Brain pericyte (primary cell): ENCODE results near the gene ACKR2.

ENCODE experiments used
- DNase-seq: peaks from one replicate; pipeline ENCODE4 v3.0.0-alpha.2; 2012; ENCODE audit warnings: low read depth, low spot score

Gene ACKR2

DNA sequence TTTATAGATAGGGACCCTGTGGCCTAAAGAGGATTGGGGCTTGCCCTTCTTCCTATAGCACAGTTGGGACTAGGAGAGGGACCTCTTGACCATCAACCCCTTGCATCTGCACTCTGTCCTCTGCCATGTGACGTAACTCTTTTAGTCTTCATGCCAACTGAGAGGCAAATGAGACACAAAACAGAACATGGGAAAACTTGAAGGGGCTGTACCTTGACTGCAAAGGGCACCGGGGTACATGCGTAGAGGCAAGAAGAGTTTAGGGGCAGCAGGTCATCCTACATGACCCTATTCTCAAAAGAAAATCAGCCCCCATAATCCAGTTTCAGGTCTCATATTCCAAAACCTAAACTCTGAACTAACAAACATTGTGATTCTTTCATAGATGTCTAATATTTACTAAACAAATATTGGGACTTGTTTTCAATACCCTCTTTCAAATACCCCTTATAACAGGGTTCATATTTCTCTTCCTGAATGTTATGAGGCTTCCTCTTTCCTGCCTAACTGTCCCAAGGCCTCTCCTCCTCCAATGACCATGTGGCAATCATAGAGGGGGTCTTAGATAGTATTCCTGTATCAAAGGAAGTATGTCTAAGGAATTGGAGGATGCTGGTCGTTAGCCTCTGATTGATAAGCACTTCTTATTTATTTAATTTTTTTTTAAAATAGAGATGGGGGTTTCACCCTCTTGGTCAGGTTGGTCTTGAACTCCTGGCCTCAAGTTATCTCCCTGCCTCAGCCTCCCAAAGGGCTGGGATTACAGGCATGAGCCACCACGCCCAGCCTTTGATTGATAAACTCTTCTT is 20.6 kb downstream of the ACKR2 start:
- DNase-seq: no peak

DNA sequence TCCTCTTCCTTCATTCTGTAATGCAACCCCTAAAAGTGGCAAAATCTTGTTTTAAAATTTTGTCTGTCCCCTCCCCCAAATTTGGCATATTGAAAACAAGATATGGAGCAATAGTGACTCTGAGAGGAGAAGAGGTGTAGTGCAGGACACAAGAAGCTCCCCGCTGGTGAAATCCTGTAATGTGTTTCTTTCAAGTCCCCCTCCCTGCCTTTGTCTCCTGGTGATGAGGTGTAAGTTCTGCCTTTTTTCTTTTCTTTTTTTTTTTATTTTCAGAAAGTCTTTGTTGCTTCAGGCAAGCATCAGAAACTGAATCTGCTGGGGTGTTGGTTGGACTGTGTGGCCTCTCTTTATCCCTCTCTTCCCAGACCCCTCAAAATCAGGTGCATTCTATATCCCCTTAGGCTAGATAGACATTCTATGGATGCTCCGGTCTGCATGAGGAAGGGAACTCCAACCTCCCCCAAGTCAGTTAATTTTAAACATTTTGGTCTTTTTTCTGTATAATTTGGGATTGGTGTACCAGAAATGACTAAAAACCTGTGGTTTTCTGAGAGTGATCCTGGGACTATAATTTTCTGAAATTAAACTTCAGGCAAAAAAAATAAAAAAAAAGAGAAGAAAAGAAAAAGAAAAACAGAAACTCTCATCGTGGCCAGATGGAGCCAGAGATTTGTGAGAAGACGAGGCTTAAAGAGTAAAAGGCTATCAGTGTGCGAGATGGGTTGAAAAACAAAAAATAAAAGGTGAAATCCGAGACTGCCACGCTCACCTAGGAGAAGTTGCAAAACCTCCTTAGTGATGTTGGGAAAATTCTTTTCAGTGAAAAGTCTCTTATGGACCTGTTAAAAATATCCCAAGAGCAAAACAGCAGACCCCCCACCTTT is 21.4 kb downstream of the ACKR2 start:
- no peak for DNase-seq

DNA sequence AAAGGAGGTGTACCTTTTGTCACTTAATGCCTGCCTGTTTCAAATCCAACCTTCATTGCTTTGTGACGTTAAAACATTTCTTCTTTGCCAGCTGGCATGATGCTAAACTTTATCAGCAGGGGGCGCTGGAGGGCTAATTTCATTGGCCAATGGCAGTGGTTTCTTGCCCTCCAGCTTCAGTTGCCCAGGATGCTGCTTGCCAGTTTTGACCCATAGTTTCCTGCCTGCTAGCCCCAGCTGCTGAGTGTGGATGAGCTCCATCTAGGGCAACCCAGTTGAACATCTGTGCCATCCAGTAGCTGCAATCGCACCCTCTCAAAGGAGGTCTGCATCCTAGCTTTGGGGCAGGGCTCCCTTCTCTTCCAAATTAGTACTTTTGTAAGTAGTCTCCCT is 22.1 kb downstream of the ACKR2 start:
- DNase-seq: no peak

DNA sequence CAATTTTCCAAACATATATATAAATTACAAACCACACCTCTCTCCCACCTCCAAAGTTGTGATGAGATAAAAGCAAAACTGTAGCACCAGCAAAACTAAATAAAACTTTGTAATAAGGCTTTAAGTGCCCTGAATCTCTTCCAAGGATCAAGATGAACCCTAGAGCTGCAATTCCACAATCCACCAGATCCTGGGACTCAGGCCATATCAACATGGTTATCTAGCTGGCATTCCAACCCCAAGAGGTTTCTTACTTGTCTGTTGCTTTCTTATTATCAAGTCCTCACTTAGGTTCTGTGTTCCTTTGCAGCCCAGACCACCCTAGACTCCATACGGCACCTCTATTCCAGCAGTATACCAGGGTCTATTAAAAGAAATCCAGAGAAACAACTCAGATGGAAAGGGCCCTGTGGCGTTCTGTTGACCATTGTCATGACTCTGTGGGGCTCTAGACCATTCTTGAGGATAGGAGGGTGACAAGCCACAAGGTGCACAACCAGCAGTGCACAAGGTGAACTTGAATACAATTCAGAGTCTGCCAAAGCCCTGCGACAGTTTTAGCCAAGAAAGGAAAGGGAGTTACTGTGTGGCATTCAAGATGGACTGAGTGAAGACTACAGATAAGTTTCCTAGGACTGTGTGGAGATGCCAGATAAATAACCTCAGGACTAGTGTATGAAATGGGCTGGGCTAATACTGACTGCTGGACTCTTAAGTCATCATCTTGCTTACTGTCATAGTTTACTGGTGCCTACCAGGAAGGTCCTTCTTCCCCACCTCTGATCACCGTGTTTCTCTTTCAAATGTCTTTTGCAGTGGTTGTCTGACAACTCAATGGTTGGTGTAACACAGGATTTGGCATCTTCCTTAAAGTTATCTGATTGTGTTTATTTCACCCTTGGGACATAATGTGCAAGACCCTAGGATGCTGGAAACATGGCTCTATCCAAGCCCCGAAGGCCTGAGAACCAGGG is 27.2 kb downstream of the ACKR2 start:
- no peak for DNase-seq

DNA sequence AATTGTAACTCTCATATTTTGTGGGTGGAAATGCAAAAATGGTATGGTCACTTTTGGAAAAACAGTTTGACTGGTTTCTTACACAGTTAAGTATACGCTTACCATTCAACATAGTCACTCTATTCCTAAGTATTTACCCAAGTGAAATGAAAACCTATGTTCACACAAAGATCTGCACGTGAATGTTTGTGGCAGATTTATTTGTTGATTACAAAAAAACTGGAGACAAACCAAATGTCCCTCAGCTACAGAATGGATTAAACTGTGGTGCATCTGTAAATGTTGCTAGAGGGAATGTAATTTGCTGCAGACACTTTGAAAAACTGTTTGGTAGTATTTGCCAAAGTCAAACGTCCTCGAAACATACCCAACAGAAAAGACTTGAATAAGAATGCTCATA is 29.3 kb downstream of the ACKR2 start:
- no peak for DNase-seq

DNA sequence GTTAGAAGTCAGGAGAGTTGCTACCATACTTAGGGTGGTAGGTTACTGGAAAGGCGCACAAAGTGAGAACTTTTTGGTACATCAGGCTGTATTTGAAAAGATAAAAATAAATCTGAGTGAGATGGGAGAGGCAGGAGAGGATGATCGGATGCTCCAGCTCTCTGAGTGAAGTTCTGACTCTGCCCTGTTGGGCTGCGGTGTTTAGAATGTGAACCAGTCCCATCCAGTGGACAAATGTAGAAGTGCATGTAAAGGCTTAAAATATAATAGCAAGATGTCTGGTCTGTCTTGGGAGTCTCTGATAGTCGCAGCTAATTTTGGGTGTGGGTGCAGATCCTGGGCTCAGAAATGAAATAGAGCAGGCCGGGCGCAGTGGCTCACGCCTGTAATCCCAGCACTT is 30.4 kb downstream of the ACKR2 start:
- DNase-seq: peak; percentile 27

DNA sequence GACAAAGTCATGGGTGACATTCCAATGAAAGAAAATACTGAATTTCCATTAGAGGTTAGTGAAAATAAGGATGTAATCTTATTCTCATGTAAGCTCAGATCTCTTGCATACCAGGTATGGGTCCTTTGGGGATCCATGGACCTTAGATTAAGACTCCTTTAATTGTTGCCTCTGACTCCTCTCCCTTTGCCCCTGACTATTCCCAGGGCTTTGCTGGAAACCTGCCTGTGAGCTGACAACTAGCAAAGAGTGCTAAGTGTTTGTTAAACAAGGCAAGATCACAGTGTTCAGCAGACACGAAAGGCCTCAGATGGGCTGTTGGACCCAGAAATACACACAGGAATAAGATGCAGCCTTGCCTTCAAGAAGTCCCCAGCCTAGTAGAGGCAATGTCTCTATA is 32.1 kb downstream of the ACKR2 start:
- DNase-seq: no peak

DNA sequence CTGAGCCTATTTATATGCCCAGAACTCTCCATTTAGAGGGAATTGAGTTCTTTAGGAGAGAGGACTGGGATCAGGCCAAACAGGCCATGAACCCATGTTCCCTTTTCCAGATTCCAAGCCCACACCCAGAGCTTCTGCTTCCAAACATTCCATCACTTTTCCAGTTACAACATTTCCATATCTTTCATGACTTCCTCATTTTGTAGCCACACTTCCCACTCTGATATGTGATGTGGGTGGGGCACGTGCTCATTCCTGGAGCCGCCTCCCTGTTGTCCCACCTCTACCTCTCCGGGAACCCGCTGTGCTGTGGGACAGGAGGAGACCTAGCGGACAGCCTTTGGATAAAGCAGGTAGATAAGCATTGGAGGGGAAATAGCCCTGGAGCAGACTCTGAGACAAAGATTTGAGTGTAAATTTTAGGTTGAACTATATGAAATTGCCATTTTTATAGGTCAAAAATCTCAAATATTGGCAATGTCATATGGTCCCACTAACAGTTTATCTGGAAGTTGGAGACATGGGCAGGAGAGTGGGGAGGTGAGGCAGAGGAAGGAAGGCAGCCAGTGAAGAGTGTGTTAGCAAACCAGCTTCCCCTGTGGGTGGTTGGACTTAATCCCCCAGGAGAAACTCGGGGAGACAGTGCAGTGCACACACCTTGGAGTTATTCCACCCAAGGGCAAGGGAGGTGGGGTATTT is 34.6 kb downstream of the ACKR2 start:
- DNase-seq: no peak

DNA sequence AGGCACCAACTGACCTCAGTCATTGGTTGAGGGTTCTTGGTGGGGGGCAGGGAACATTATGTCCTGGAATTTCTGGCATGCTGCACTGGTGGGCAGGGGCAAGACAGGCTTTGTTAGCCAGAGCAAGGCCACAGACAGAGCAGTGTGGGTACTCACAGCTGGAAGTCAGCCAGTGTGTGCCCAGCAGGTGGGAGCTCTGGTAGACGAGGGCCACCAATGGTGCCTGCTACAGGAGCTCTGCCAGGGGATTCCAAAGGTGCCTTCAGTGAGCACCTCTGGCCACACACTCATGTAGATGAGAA is 35.1 kb downstream of the ACKR2 start:
- DNase-seq: no peak

DNA sequence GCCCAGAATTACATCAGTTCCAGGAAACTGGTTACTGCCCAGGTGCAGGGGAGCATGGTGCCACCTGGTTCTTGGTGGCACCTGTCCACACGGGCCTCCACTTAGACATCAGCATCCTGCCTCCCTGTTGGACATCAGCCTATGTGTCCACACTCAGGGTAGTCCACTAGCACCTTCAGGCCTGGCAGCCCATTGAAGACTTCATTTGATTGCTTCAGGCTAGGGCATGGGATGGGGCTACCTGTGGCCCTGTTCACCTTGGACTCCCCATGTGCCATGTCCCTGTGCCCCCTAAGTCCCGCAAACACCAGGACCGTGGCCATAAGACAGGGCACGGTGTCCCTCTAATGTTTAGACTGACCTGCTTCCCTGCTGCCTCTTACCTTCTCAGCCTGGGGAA is 35.6 kb downstream of the ACKR2 start:
- no peak for DNase-seq

DNA sequence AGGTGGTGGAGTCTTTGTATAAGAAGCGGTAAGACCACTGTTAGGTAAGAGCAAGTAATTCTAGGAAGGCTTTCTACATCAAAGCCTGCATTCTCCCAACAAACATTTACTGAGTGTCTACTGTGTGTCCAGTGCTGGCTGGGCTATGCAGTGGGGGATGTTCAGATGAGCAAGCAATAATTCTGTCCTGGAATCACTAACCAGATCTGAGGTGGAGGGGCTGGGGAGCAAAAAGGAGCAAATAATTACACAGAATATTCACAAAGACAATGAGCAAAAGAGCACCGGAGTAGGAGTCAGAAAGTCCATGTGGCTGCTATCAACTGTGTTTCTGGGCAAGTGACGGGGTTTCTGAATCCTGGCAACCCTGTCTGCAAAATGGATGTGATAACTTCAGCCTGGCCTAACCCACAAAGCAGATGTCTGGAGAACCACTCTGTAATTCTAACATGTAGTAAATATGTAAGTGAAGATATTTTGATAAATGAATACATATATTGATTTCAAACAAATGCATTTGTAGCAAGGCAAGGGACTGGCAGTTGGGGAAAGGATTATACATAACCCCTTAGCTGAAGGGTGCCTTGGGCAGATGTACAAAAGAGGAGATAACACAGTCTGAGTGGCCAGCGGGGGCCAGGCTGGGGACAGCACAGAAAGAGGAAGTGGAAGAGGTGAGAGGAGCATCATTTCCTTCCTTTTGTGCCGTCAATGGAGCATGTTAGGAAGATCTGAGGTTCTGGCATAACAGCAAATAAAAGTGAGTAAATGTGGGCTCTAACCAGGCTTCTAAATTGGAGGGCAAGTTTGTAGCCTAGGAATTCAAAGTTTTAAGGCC is 37.7 kb downstream of the ACKR2 start:
- DNase-seq: no peak

DNA sequence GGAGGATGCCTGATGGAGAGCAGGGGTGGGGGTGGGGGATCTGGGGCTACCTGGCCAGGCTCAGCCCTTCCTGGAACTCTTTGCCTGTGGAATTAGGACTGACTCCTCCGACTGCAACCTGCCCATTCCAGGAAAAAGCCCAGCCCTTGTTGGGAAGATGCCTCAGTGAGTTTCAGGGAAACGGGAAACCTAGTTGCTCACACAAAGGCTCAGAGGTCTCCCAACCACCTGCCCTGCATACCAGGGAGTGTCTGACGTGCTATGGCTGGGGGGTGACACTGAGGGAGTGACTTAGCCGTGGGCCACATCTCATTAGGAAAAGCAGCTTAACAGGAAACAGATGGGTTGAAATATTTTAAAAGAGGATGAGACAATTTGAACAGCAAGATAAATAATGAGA is 38.5 kb downstream of the ACKR2 start:
- no peak for DNase-seq

DNA sequence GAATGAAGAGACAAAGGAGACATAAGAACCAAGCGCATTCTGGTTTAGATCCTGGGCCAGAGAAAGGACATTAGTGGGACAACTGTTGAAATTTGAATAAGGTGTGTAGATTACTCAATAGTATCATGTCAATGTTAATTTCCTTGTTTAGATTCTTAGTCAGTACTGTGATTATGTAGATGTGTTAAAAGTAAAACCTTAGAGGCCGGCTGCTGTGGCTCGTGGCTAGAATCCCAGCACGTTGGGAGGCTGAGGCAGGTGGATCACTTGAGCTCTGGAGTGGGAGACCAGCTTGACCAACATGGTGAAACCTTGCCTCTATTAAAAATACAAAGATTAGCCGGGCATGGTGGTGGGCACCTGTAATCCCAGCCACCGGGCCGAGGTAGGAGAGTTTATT is 39.8 kb downstream of the ACKR2 start:
- no peak for DNase-seq

DNA sequence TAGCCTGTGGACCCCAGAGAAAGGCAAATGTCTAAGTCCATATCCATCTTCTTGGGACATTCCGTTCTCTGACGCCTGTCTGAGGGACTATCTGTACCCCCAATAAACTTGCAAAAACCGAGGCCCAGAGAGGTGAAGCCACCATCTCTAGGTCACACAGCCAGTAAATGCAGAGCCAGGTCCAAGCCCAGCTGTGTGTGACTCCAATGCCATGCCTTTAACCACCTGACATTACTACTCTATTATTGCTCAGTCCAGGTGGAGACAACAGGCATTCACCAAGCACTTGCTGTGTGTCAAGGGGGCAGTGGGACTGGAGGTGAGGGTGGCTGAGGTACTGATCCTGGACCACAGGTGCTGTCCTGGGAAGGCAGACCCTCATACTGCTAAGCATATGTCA is 41.0 kb downstream of the ACKR2 start:
- DNase-seq: no peak

DNA sequence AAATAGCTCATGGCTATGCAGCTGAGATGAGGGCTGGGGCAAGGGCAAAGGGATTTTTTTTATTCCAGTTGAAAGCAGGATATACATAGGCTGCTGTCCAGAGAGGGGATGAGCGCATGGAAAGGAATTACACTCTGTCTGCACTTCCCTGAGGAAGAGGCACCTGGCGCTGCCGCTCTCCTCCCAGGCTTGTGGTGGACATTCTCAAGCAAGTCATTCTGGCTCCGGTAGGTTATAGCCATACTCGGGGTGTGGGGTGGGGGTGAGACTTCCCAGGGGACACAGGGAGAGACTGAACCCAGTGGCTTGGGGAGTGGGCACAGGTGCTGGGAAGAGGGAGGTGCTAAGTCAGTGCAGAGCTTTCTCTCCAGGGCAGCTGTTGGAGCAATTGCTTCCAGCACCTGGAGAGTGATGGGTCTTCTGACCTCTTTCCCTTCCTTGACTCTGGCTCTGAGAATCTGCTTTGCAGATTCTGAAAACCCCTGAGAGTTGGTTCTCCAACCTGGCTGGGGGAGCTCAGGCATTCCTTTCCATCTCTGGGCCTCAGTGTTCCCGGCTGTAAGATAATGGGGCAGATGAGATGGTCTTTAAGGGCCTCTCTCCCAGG is 42.1 kb downstream of the ACKR2 start:
- DNase-seq: no peak

DNA sequence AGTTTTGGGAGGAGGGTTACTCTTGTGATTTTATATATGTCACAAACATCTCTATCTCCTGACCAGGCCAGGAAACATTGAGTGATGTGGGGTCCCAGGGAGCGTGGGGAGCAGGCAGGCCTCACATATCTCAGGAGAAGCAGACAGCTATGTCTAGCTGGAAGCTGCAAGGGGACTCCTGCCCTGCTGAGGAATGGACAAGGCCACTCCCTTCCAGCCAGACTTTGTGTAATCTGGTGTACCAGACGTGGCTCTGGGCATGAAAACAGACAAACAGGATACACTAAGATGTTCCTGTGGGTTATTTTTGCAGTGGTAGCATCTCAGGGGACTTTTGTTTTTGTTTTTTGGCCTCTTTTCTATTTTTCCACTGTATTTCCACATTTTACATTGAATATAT is 43.2 kb downstream of the ACKR2 start:
- no peak for DNase-seq

DNA sequence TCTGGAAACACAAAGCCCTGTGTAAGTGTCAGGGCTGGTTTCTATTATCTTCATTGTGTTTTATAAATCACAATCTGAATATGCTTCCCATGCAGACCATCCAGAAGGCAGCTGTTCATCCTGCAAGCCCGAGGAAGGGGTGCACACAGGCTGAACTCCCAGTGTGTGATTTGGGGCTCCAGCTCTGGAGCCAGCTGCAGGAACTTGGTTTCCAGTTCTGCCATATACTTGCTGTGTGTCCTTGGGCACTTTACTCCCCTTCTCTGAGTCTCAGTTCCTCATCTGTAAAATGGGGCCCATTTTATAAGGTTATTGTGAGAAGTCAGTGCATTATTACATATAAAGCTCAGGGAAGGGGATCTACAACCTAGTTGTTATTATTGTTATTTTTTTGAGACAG is 43.8 kb downstream of the ACKR2 start:
- DNase-seq: no peak

DNA sequence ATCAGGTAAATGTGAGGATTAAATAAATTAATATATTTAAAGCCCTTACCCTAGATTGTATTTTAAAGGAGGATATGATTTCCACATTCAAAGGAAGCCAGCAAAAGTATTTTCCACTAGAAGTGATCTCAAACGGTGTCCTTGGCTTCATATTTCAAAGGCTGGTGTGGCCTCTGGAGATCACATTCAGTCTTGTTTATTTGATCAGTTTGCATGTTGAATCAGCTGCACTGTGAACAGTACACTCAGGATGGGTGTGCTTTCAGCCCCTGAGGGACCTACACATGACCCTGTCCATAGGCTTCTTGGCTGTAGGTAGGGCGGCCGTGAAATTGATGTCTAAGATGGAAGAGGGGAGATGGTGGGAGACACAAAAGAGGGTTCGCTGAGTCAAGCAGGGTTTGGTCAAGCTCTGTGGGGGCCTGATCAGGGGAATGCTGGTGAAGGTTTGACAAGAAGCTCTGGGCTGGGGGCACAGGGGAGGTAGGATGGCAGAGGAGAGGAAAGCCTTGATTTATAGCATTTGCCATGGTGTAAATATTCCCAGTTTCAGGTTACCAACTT is 44.6 kb downstream of the ACKR2 start:
- DNase-seq: no peak

DNA sequence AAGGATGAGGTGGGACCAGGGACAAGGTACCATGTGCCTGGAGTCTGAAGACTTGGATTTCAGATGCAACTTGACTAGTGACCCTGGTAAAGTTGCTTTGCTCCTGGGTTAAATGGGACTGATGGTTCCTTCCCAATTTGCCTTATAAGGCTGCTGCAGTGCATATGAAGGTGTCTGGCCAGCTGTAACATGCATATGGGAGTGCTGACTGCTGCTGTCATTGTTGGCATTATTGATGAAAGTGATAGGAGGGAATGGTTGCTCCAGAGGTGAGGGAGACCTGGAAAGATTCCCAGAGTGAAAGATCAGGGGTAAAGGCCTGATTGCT is 45.9 kb downstream of the ACKR2 start:
- no peak for DNase-seq
